Fibroblast of villous mesenchyme (primary cell): ENCODE results near the gene WDR44. TPM values are rescaled to one million over a fixed set of nuclear protein-coding genes. Genes with fewer than 3 reads are reported as not detected.
A peak's percentile ranks its signal among the peaks of the same experiment; 100 is the strongest.
"Not testable (repeated sequence)": the region's sequence is repeated elsewhere in the genome, so short reads cannot be mapped to it uniquely, and the experiment has no call there.

Source experiments
- DNase-seq: peaks from one replicate; pipeline ENCODE4 v3.0.0-alpha.2; 2010; ENCODE audit warnings: low read depth
- H3K4me3 ChIP-seq: 2 replicates; pipeline ENCODE4 v1.5.1; 2011; ENCODE audit warnings: low read depth, mild to moderate bottlenecking, low read length
- total RNA-seq: library from RNA; depleted of rRNA; stranded (reverse); fragments of >200 nt; gene quantifications from 2 replicates; pipeline ENCODE4 v1.2.3, GENCODE V29; 2012
- TF ChIP-seq, protein P1 (sequence below): IDR thresholded peaks from 2 replicates; pipeline ENCODE4 v1.5.1; 2012; ENCODE audit warnings: low read depth, mild to moderate bottlenecking, low read length; ENCODE audit not compliant: insufficient read depth

WDR44 gene
- total RNA-seq, 1 donor = 28.9 TPM

DNA sequence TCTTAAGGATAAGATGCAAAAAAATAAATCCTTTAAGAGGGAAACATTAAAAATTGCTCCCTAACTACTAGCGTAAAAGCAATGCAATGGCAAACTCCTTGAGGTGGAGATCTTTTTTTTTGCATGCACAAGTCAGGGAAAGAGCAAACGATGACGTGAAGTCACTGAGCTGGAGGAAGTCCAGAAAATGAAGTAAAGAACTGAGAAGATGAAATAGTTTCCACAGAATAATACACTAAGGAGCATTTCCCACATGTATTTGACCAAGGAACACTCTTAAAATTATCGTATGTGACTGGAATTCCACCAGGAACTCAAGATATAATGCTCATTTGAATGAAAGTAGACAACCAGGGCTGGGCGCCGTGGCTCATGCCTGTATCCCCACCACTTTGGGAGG is 128.7 kb downstream of the WDR44 start:
- H3K4me3 ChIP-seq = no peak overlapping the region
- TF ChIP-seq, protein P1, sequence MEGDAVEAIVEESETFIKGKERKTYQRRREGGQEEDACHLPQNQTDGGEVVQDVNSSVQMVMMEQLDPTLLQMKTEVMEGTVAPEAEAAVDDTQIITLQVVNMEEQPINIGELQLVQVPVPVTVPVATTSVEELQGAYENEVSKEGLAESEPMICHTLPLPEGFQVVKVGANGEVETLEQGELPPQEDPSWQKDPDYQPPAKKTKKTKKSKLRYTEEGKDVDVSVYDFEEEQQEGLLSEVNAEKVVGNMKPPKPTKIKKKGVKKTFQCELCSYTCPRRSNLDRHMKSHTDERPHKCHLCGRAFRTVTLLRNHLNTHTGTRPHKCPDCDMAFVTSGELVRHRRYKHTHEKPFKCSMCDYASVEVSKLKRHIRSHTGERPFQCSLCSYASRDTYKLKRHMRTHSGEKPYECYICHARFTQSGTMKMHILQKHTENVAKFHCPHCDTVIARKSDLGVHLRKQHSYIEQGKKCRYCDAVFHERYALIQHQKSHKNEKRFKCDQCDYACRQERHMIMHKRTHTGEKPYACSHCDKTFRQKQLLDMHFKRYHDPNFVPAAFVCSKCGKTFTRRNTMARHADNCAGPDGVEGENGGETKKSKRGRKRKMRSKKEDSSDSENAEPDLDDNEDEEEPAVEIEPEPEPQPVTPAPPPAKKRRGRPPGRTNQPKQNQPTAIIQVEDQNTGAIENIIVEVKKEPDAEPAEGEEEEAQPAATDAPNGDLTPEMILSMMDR = no peak
- no peak for DNase-seq

DNA sequence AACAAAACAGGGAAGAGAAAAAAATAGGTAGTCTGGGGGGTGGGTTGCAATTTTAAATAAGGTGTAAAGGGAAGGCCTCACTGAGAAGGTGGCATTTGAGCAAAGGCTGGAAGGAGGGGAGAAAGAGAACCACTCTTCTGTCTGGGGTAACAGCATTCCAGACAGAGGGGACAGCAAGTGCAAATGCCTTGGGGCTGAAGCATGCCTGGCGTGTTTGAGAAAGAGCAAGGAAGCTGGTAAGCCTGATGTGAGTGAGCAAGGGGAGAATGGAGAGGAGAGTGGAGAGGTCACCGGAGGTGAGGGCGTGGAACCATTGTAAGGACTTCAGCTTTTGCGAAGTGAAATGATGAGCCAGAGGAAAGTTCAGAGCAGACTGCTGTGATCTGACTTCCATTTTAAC is 130.0 kb downstream of the WDR44 start:
- H3K4me3 ChIP-seq = no peak overlapping the region
- TF ChIP-seq, protein P1 = no peak
- DNase-seq = no peak

GRCh38 chrX:118480172-118480571 is 134.3 kb downstream of the WDR44 start:
- no peak overlapping the region for H3K4me3 ChIP-seq
- TF ChIP-seq, protein P1 = no peak
- DNase-seq = peak; percentile 46

DNA sequence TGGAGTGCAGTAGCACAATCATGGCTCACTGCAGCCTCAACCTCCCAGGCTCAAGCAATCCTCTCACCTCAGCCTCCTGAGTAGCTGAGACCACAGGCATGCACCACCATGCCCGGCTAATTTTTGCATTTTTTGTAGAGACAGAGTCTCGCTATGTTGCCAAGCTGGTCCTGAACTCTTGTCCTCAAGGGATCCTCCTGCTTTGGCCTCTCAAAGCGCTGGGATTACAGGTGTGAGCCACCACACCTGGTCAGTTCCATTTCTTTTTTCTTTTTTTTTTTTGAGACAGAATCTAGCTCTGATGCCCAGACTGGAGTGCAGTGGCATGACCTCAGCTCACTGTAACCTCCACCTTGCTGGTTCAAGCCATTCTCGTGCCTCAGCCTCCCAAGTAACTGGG is 136.5 kb downstream of the WDR44 start:
- DNase-seq, H3K4me3 ChIP-seq: not testable (repeated sequence)

DNA sequence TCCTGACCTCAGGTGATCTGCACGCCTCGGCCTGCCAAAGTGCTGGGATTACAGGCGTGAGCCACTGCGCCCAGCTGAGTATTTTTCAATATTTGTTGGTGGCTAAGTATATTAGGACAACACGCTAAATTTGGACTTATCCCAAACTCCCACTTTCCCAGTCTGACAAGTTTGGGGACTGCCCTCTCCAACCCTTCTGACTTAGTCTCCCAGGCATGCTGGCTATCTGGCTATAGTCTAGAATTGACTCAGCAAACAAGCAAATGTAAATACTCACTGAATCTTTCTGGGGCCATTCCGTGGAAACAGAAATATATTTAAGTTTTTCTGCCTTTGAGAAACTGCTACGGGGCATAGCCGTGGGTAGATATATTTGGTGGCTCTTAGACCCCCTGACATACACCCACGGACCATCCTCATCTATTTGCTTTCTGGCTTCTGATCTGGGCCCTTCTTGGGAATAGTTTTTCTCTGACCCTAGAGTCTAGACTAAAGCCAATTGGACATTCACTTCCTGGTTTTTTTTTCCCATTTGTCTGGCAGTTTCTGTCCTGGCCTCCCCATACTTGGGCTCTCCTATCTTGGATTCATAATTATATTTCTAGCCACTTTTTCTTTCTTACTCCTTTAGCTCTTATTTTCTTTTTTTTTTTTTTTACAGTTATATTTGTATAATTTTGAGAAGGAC is 138.5 kb downstream of the WDR44 start:
- no peak for DNase-seq
- no peak overlapping the region for H3K4me3 ChIP-seq
- TF ChIP-seq, protein P1 = no peak

DNA sequence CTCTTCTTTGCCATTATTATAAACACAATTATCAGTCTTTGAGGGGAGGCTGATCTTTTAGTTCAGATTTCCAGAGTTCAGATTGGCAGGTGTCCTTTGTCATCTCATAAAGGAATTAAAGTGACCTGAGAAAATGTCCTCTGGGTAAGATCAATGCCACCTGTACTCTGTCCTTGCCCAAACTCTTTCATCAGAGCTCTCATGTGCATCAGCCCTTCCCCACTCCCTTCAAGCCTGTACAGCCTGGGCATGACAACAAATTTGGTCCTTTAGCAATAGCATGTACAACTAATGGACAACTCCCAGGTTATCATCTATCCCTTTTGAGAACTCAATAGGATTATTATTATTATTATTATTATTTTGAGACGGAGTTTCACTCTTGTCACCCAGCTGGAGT is 140.8 kb downstream of the WDR44 start:
- DNase-seq, H3K4me3 ChIP-seq: not testable (repeated sequence)

GRCh38 chrX:118493016-118493415 is 147.1 kb downstream of the WDR44 start:
- no peak for DNase-seq
- H3K4me3 ChIP-seq = no peak overlapping the region
- TF ChIP-seq, protein P1 = no peak

GRCh38 chrX:118493653-118494297 is 147.9 kb downstream of the WDR44 start:
- TF ChIP-seq, protein P1 = no peak
- no peak for DNase-seq
- H3K4me3 ChIP-seq = no peak overlapping the region
